HepG2 (cell line): Measurements from ENCODE around the gene NOXO1. TPM values are rescaled to one million over a fixed set of nuclear protein-coding genes. Genes with fewer than 3 reads are reported as not detected.

Experiments
- ARID5B ChIP-seq: IDR thresholded peaks from 2 replicates; pipeline ENCODE4 v1.4.0; 2020; ENCODE audit warnings: mild to moderate bottlenecking, missing genetic modification reagents
- DMTF1 ChIP-seq: sonication (generic); formaldehyde crosslinking; IDR thresholded peaks from 2 replicates; pipeline ENCODE4 v1.4.0; 2020; ENCODE audit warnings: mild to moderate bottlenecking, missing genetic modification reagents
- ETV5 ChIP-seq: IDR thresholded peaks from 2 replicates; pipeline ENCODE4 v1.6.1; 2018; ENCODE audit warnings: missing biosample characterization, missing genetic modification reagents, inconsistent platforms, borderline replicate concordance
- FOXM1 ChIP-seq: sonication (generic); formaldehyde crosslinking; IDR thresholded peaks from 2 replicates; pipeline ENCODE4 v1.5.0; 2020; ENCODE audit warnings: missing genetic modification reagents
- HNF4G ChIP-seq, 2 experiments: sonication (generic) in 1 of 2; formaldehyde crosslinking in 1 of 2; IDR thresholded peaks; 2 replicates each; pipeline versions ENCODE4 v1.4.0 to v1.6.1; 2011 to 2020; ENCODE audit warnings: borderline replicate concordance in 2 of 2, low read depth in 2 of 2, mild to moderate bottlenecking in 2 of 2, low read length in 1 of 2, missing genetic modification reagents in 1 of 2, moderate library complexity in 1 of 2
- HOXA3 ChIP-seq: sonication (generic); formaldehyde crosslinking; IDR thresholded peaks from 2 replicates; pipeline ENCODE4 v1.5.0; 2020; ENCODE audit warnings: missing genetic modification reagents
- KLF13 ChIP-seq: sonication (generic); formaldehyde crosslinking; IDR thresholded peaks from 2 replicates; pipeline ENCODE4 v1.4.0; 2020; ENCODE audit warnings: mild to moderate bottlenecking, missing genetic modification reagents
- KMT2B ChIP-seq: IDR thresholded peaks from 2 replicates; pipeline ENCODE4 v1.6.1; 2016; ENCODE audit warnings: missing genetic modification reagents, missing compliant biosample characterization
- MBNL3 ChIP-seq: fragments of 250-450 bp; sonication (Bioruptor Pico); conservative IDR thresholded peaks from 2 replicates; pipeline ENCODE4 v1.8.0; 2022; ENCODE audit warnings: mild to moderate bottlenecking, inconsistent platforms
- NFATC3 ChIP-seq: sonication (generic); formaldehyde crosslinking; IDR thresholded peaks from 2 replicates; pipeline ENCODE4 v1.5.1; 2020; ENCODE audit warnings: mild to moderate bottlenecking, missing genetic modification reagents
- PHF5A ChIP-seq: IDR thresholded peaks from one replicate; pipeline ENCODE4 v1.6.1; 2018; ENCODE audit warnings: low read depth, missing genetic modification reagents; ENCODE audit not compliant: unreplicated experiment
- PHF8 ChIP-seq: sonication (generic); formaldehyde crosslinking; IDR thresholded peaks from 2 replicates; pipeline ENCODE4 v1.5.0; 2020; ENCODE audit warnings: missing genetic modification reagents
- RAD21 ChIP-seq: fragments of 450-650 bp; formaldehyde crosslinking; IDR thresholded peaks from 2 replicates; pipeline ENCODE4 v1.5.0; 2020; ENCODE audit warnings: mild to moderate bottlenecking
- SP4 ChIP-seq: sonication (generic); formaldehyde crosslinking; IDR thresholded peaks from 2 replicates; pipeline ENCODE4 v1.8.1; 2023; ENCODE audit warnings: mild to moderate bottlenecking, missing genetic modification reagents
- SUZ12 ChIP-seq: fragments of 150-350 bp; IDR thresholded peaks from 2 replicates; pipeline ENCODE4 v1.6.1; 2014; ENCODE audit warnings: low read depth, low read length
- TMF1 ChIP-seq: sonication (generic); formaldehyde crosslinking; IDR thresholded peaks from 2 replicates; pipeline ENCODE4 v1.8.1; 2022; ENCODE audit warnings: low read depth, missing genetic modification reagents
- ZFP82 ChIP-seq: sonication (generic); formaldehyde crosslinking; IDR thresholded peaks from 2 replicates; pipeline ENCODE4 v1.5.1; 2020; ENCODE audit warnings: mild to moderate bottlenecking, missing genetic modification reagents, borderline replicate concordance
- ZNF282 ChIP-seq: fragments of 450-650 bp; IDR thresholded peaks from 2 replicates; pipeline ENCODE4 v1.6.1; 2018; ENCODE audit not compliant: partially characterized antibody
- ZNF329 ChIP-seq: sonication (generic); formaldehyde crosslinking; IDR thresholded peaks from 2 replicates; pipeline ENCODE4 v1.9.0; 2021; ENCODE audit warnings: low read depth, mild to moderate bottlenecking, missing genetic modification reagents
- ZNF354B ChIP-seq: sonication (generic); formaldehyde crosslinking; IDR thresholded peaks from 2 replicates; pipeline ENCODE4 v1.8.0; 2022; ENCODE audit warnings: mild to moderate bottlenecking, missing genetic modification reagents
- ZNF562 ChIP-seq: sonication (generic); formaldehyde crosslinking; IDR thresholded peaks from 2 replicates; pipeline ENCODE4 v1.8.0; 2022; ENCODE audit warnings: missing genetic modification reagents, borderline replicate concordance
- polyA plus RNA-seq, 8 experiments: library from polyadenylated mRNA; depleted of rRNA in 3 of 8; stranded (reverse) in 7 of 8; unstranded in 1 of 8; fragments of >200 nt; fragmentation: Illumina TruSeq in 4 of 8; extraction: Trizol in 4 of 8; gene quantifications; 2 replicates each; pipeline versions ENCODE4 v1.2.1 to v1.2.3, GENCODE V29; 2011 to 2016; ENCODE audit warnings: low read depth in 4 of 8, missing spikeins in 1 of 8, mixed read lengths in 1 of 8; ENCODE audit not compliant: insufficient read depth in 1 of 8
- total RNA-seq, 5 experiments: library from RNA; depleted of rRNA; stranded (reverse); fragments of >200 nt; fragmentation: Illumina TruSeq; extraction: Trizol; gene quantifications; 2 replicates each; pipeline ENCODE4 v1.2.3, GENCODE V29; 2016; ENCODE audit warnings: low read depth in 1 of 5
- TF ChIP-seq, protein P1 (sequence below): sonication (generic); formaldehyde crosslinking; IDR thresholded peaks from 2 replicates; pipeline ENCODE4 v1.8.1; 2023; ENCODE audit warnings: mild to moderate bottlenecking, missing genetic modification reagents

The NOXO1 gene
- total and polyA plus RNA-seq, 2 of the 13 experiments (the other 11 are each of a cell fraction or from before 2014, with no cell fraction given) = 0.69 to 1.4 TPM

DNA sequence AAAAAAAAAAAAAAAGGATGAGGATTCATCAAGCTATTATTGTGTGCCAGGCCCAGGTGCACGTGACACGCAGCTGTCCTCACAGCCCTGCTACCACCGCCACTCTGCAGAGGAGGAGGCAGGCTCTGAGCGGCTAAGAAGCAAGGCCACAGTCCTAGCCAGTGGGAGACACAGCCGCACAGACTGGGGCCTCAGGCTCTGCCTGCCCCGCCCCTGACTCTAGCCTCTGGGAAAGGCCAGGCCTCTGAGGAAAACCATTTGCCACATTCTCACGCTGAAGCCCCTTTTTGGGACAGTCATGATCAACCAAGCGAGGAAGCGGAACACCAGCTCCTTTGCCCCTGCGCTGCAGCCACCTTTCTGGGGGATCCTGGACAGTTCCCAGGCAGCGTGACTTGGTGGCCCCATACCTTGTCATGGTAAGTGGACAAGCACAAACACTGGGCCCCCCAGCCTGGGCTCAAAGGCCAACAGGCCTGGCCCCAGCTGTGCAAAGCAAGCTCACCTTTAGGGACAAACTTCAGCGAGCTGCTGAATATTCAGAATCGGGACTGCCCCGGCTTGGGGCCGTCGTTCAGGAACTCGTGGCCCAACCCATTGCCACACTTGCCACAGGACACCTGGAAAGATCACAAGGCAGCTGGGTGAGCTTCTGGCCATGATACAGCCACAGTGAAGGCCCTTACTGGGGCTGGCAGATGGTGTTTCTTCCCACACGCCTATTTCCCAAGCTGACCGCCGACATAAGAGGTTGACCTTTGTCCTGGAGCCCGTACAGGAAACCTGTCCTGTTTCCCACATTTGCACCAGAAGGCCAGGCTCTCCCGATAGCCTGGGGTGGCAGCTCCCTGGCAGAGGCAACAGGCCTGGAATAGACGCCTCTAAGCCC, 40.8 kb downstream of the NOXO1 start (continued):
- no peak for TF ChIP-seq NFATC3 (CRISPR knock-in tag)
- TF ChIP-seq TMF1 (CRISPR knock-in tag) = peak; percentile 25; the same call in 1 of the 2 replicates
- peak; percentile 89 for TF ChIP-seq HNF4G (IDR thresholded peaks at IDR 0.05; ENCODE audit: borderline replicate concordance, low read depth, low read length)
- peak; percentile 96 for TF ChIP-seq HNF4G (CRISPR knock-in tag; IDR thresholded peaks at IDR 0.05; ENCODE audit: borderline replicate concordance, low read depth)
- TF ChIP-seq HOXA3 (CRISPR knock-in tag) = peak; percentile 77; the same call in 1 of the 2 replicates
- no peak for TF ChIP-seq ETV5
- TF ChIP-seq ZNF282 = no peak
- TF ChIP-seq, protein P1, sequence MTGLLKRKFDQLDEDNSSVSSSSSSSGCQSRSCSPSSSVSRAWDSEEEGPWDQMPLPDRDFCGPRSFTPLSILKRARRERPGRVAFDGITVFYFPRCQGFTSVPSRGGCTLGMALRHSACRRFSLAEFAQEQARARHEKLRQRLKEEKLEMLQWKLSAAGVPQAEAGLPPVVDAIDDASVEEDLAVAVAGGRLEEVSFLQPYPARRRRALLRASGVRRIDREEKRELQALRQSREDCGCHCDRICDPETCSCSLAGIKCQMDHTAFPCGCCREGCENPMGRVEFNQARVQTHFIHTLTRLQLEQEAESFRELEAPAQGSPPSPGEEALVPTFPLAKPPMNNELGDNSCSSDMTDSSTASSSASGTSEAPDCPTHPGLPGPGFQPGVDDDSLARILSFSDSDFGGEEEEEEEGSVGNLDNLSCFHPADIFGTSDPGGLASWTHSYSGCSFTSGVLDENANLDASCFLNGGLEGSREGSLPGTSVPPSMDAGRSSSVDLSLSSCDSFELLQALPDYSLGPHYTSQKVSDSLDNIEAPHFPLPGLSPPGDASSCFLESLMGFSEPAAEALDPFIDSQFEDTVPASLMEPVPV (CRISPR knock-in tag) = peak; percentile 74; the same call in 1 of the 2 replicates
- TF ChIP-seq SUZ12 = no peak
- no peak for TF ChIP-seq FOXM1 (CRISPR knock-in tag)
- TF ChIP-seq RAD21 (CRISPR knock-in tag) = no peak
- no peak for TF ChIP-seq ZNF354B (CRISPR knock-in tag)
- no peak for TF ChIP-seq MBNL3
- TF ChIP-seq ARID5B (CRISPR knock-in tag) = peak; percentile 70
- TF ChIP-seq KMT2B = no peak; the same call in 1 of the 2 replicates
- no peak for TF ChIP-seq ZFP82
- no peak for TF ChIP-seq ZNF562 (CRISPR knock-in tag)
- TF ChIP-seq PHF5A (CRISPR knock-in tag) = no peak
- TF ChIP-seq KLF13 = no peak; the same call in none of the 2 replicates
- TF ChIP-seq PHF8 (CRISPR knock-in tag) = no peak; the same call in 1 of the 2 replicates
- no peak for TF ChIP-seq SP4 (CRISPR knock-in tag)
- peak; percentile 71; the same call in 1 of the 2 replicates for TF ChIP-seq DMTF1 (CRISPR knock-in tag)
- 0 out of 2 replicates have a peak, but pooled peaks have one; percentile 16 for TF ChIP-seq ZNF329
